HG03558 (cell line): ENCODE data around the gene AMOTL1.
"Not testable (repeated sequence)": the region's sequence is repeated elsewhere in the genome, so short reads cannot be mapped to it uniquely, and the experiment has no call there.

Experiments used
- ATAC-seq: cut with Tn5 transposase; IDR thresholded peaks from one replicate; pipeline ENCODE4 v1.9.1; 2021; ENCODE audit warnings: moderate number of reproducible peaks; ENCODE audit not compliant: unreplicated experiment; ENCODE audit errors: extremely low read depth

Gene AMOTL1

GRCh38 chr11:94845622-94846021 lies 77.5 kb downstream of the AMOTL1 start:
- no peak for ATAC-seq

- no peak for ATAC-seq
These were observed 81.7 kb downstream of the AMOTL1 start for GRCh38 chr11:94849839-94850238.

DNA sequence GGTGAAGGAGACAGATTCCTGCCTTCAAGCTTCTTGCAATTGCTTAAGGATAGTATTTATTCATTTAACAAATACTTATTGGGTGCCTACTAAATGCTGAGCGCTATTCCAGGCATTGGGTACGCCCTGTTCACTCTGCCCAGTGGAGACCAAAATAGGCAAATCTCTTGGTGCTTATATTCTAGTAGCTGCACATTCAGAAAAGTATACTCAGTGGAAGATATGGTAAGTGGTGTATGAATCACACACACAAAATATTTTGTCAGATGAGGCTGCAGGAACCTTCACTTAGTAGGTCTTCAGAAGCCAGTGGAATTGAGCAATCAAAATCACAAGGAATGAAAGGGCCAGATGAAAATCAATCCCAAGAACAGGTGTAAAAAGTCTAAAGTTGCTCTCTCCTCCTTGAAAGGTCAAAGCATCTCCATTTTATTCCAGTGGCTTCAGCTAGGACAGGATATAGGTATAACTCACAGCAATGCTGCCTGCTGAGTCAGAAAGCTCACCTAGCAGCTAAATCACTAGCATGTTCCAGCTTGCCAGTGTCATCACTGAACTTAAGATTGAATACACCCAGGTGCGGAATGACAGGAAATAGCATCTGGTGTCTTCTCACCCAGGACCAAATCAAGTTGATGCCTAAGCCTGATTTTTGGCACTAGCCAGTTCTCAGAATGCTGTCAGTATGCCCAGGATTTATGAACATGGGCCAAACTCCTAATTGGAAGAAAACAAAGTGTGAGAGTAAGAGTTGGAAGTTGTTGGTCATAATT lies 83.9 kb downstream of the AMOTL1 start:
- no peak for ATAC-seq

DNA sequence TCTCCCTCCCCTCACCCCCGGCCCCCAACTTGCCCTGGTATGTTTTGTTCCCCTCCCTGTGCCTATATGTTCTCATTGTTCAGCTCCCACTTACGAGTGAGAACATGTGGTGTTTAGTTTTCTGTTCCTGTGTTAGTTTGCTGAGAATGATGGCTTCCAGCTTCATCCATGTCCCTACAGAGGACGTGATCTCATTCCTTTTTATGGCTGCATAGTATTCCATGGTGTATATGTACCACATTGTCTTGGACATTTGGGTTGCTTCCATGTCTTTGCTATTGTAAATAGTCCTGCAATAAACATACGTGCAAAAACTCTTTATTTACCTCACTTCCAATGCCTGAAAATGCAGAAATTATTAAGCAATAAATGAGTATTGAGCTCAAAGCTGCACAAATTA lies 85.1 kb downstream of the AMOTL1 start:
- ATAC-seq, result not testable (repeated sequence)

- ATAC-seq, result no peak
These were observed 85.7 kb downstream of the AMOTL1 start for GRCh38 chr11:94853836-94854235.

DNA sequence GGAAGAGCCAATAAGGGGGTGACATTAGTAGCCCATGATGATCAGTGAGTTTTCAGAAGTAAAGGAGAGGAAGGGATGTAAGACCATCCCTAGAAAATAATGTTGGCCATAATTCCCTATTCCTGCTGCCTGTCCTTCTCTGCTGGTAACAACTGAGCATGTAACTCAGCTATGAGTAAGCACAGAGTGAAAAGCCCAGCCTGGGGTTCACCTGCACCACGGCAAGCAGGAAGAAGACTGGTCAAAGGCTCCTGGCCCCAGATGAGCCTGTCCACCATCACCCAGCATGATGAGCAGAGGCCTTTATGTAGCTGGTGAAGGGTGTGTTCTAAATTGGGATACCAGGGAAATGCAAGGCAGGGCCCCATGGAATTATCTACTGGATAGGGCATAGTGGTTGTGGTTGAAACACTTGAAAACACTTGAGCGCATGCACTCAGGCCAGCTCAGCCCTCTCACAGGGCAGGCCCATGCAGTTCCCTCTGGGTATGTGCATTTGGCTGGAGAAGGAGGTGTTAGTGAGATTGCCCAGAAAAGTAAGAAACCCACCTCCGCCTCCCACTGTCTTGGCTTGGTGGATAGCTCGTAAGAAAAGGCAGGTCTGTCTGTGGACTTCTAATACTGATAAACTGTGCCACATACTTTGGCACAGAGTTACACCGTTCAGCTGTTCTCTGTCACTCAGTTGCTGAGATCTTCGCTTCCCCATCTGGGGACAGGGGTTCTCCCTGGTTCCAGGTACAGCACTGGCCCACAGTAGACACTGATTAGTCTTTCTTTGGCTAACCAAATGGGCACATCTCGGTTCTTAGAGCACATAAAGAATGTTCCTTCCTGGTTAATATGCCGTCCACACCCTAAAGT lies 86.8 kb downstream of the AMOTL1 start:
- no peak for ATAC-seq

- no peak for ATAC-seq
These were observed 87.5 kb downstream of the AMOTL1 start for GRCh38 chr11:94855666-94856065.

DNA sequence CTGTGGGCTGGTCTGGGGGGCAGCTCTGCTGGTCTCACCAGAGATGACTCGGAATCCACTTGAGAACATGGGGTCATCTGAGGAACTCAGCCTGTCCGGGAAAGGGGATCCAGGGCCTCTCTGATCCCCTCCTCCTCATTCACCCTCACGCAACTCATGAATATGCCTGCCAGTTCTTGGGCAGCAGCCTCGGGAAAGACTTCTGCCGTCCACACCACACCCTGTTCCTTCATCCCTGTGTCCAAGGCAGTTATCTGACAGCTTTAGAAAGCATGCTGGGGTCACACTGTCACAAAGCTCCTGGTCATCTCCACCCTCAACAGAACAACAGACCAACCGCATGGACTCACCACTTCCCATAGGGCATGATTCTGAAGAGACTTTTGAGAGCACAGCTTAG lies 88.3 kb downstream of the AMOTL1 start:
- ATAC-seq, result no peak

DNA sequence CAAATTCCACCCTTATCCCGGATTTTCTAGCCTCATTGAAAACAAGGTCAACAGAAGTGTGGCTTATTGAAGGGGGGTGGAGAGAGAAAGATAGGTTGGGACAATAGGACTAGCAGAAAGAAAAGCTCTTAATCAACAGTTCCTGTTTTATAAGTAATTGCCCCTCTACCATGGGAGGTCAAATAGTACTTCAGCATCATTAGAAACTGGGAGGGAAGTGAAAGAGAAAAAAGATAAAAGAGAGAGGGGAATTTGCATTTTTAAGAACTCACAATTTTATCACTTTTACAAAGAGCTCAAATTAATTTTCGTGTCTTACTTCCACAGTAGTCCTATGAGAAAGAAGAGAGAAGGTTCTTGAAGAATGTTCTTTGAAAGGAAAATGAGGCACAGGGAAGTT lies 89.2 kb downstream of the AMOTL1 start:
- no peak for ATAC-seq

GRCh38 chr11:94858012-94858705 lies 90.0 kb downstream of the AMOTL1 start:
- no peak for ATAC-seq

DNA sequence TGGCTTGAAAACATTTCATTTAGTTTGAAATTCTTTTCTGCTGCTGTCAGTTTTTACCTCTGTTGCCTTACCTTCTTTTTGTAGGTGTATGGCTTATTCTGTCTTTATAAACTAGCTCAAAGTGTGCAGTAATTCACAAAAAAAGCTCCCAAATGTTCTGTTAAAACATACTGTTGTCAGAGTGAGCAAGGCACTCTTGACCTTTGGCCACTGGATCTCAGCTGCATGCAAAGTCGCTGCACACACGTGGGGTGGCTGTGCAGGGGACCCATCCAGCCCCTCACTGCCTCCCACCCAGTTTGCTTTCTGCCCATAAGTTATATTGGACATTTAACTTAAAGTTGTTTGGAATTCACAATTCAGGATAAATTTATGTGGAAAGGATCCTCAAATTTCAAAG lies 92.2 kb downstream of the AMOTL1 start:
- ATAC-seq, result no peak

GRCh38 chr11:94861306-94861845 lies 93.2 kb downstream of the AMOTL1 start:
- ATAC-seq, result no peak

DNA sequence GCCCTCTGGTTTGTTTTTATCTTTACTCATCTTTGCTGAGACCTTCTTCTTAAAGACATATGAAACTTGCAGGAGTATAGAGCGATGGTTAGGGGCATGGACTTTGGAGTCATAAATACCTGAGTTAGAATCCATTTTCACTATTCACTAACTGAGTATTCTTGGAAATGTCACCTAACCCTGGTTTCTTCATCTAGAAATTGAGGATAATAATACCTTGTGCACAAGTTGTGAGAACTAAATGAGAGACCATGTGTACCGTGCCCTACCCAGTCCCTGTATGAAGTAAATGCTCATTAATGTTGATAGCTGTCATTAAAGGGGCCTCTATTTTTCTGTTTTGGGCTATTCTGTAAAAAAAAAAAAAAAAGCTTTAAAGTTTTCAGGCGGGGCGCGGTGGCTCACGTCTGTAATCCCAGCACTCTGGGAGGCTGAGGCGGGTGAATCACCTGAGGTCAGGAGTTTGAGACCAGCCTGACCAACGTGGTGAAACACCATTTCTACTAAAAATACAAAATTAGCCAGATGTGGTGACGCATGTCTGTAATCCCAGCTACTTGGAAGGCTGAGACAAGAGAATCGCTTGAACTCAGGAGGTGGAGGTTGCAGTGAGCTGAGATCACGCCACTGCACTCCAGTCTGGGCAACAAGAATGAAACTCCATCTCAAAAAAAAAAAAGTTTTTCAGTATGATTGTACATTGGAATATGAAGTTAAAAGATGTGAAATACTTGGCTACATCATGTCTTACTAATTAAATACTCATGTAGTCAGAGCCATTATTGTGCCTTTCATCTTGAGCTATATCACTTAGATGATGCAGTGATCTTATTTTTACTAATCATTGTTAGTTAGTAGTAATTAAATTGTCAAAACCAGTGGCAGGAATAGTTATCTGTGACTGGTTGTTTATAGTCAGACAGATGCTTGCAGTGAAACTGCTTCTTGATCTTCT lies 95.0 kb downstream of the AMOTL1 start:
- ATAC-seq, result no peak

DNA sequence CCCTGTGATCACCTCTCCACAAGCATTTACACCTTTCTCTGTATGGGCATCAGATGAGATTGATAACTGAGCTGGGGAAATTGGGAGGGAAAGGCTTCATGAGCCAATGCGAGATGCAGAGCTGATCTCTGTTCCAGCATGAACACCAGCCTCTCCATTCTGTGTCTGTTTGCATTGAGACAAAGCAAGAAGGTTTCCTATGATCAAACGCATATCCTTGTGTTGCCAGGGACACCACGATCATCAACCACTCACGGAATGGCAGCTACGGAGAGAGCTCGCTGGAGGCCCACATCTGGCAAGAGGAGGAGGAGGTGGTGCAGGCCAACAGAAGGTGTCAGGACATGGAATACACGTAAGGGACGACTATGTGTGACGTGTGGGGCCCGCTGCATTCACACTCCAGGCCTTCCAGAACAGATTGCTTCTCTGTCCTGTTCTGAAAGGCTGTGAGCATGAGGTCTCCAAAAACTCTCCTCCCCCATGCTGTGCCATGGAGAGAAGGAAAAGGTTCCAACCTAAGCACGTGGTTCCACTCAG lies 96.4 kb downstream of the AMOTL1 start:
- no peak for ATAC-seq

- ATAC-seq, result no peak
These were observed 98.2 kb downstream of the AMOTL1 start for GRCh38 chr11:94866231-94866822.

DNA sequence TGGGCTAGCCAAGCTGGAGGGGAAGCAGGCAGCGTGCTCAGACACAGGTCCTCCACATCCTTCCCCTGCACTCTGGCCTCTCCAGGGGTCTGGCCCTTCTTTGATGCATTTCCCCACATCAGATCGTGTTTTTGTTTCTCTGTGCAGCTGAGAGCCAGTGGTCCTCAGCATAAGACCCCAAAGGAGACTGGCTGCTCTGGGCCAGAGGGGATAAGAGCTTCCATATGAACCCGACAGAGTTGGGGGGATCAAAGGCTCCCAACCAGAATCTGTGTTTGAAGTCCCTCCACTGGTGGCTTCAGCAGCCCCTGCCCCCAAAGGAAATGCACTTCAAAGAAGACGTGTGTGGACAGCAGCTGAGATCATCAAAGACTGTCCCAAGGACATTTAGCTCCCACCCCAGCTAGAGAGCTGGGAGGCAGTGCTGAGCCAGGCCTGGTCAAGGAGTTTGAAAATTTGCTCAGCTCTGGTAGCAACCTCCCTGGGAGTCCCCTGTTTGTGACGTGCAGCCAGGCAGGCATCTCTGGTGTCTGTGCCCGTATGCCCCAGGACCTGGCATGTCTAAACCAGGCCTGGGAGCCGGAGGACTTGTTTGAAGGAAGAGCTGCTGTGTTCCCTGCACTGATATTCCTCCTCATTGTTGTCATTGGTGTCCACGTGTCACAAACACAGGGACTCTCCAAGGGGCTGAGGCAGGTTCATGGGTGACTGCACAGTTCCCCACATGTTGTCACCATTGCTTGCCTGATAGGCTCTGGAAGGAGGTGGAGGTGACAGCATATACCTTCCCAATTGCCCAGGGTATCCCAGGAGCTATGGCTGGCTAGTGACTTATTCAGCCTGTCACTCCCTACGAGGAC lies 99.0 kb downstream of the AMOTL1 start:
- ATAC-seq, result no peak

DNA sequence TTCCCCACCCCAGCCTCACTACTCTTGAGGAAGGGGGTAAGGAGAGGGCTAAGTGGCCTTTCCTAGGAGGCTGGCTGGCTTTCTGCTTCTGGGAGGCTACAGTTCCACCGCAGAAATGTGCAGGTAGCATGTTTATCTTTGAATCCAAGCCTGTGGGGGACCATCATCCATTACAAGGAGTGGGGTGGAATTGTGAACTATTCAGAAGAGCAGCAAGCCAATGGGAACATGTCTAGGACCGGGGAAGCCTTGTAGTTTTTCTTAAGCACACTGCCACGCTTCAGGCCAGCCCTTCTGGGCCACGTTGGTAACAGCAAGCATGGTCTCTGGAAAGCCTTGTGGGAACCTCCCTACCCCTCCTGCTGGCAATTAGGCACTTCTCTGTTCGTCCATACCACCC lies 100.3 kb downstream of the AMOTL1 start:
- ATAC-seq, result no peak

GRCh38 chr11:94869186-94869585 lies 101.0 kb downstream of the AMOTL1 start:
- no peak for ATAC-seq
